HG02981 (cell line): ENCODE data around the gene DIPK1B.

Experiments
- ATAC-seq: cut with Tn5 transposase; IDR thresholded peaks from one replicate; pipeline ENCODE4 v1.9.1; 2021; ENCODE audit warnings: mild to moderate bottlenecking, moderate library complexity; ENCODE audit not compliant: unreplicated experiment

Gene DIPK1B

DNA sequence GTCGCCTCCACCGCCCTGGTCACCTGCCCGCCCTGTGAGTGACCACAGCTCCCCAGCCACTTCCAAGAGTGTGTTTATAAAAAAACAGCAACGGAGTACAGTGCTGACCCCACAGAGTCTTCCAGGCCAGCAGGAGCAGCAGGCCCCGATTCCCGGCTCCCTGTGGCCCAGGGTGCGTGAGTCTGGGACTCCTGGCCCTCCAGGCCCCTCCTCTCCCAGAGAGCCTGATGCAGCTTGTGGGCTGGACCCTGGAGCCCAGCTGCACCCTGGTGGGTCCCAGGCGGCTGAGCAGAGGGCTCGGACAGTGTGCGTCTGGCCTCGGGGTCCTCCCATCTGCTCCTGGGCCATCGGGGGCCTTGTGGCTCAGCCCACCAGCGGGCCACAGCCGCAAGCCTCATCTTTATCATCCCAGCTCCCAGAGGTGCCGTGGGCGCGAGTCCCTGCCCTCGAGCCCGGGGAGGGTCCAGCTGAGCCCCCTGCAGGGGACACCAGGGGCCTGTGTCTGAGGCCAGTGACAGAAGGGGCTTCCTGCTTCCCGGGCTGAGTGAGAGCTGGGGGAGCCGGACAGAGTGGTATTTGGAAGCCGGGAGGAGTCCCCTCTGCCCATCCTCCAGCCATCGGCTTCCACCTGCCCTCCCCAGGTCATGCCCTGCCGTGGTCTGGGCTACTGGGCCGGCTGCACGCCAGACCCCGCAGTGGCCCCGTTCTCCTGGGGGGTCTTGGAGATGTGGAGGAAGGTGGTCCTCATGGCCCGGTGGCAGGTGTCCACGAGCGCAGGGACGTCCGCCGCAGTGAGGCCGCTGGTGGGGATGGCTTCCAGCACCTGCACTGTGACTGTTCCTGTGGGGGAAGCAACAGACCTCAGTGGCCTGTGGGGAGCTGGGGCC, 39.0 kb upstream of the DIPK1B start:
- ATAC-seq, result no peak

DNA sequence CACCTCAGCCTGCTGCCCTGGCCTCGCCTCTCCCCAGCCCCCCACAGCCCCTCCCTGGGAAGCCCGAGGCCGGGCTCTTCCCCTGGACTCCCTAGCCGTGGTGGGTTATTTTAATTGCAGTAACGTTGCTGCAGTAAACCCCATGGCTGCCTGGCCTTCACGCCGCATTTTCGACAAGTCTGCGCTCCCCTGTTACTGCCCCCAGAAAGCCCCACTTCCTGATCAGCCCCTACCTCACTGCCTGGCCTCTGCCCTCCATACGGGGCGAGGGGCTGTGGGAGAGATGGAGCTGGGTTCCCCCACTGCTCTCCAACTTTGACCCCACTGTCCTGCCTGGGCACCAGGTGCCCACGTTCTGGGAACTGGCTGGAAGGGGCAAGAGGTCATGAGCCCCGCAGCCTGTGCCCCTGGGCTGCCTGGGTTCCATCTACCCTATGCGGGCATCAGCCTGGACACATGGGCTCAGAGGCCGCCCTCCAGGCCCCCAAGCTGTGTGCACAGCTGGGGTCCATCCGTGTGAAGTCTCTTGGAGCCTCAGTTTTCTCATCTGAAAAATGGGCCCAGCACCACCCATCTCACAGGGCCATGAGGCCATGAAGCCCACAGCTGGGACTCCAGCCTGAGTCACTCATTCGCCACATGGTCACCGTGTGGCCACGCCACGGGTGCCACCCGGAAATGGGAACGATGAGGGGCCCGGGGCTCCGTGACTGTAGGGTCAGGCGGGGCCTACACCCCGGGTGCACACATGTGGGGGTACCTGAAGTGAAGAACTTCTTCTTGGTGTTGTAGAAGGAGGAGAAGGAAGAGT, 38.2 kb upstream of the DIPK1B start:
- no peak for ATAC-seq

DNA sequence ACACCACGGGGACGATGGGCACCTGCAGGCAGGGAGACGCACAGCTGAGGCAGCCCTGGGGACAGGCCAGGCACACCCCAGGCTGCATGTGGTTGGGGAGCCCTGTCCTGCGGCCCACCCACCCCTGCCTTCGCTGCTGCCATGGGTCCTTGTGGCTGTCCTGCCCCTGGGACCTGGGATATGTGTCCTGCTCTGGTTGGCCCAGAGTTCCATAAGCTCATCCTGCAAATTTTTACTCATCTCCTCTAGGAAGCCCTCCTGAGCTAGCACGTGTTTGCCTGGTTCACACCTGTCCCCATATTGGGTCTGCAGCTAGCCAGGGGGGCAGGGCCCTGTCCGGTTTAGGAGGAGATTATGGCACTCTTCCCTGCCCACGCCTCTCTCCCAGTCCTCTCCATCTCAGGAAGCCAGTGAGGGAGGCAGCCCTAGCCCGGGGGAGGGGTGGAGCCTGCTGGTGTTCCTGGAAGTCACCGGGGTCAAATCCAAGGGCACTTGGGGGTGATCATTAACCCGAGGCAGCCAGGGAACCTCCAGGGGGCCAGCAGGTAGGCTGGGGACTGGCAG, 37.5 kb upstream of the DIPK1B start:
- ATAC-seq, result no peak

DNA sequence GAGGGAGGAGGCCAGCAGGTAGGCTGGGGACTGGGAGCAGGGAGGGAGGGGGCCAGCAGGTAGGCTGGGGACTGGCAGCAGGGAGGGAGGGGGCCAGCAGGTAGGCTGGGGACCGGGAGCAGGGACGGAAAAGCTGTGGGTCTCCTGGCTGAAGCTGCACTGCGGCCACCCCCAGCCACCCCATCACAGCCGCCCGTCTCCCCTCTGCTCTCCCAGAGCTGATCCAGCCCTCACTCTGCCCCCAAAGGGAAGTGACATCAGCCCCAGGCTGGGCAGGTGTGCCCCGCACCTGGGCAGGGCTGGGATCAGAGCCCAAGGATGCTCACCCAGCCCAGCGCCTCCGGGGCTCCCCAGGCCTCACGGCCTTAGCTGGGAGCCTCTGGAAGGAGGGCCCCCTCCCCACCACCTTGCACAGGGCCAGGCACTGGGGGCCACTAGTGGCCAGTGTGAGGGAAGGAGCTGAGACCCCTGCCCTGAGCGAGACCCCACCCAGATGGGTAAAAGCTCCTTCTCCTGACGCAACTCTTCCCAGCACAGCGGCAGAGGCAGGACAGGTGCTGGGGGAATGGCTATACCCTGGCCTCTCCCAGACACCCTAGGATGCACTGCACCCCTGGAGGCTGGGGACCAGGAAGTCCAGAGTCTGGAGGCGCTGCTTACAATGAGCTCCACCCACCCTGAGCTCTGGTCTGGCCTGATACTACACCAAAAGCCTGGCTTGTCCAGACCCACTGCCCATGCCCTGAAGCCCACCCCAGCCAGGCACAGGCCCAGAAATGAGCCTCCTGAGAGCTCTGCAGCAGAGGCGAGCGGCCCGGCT, 36.7 kb upstream of the DIPK1B start:
- no peak for ATAC-seq

DNA sequence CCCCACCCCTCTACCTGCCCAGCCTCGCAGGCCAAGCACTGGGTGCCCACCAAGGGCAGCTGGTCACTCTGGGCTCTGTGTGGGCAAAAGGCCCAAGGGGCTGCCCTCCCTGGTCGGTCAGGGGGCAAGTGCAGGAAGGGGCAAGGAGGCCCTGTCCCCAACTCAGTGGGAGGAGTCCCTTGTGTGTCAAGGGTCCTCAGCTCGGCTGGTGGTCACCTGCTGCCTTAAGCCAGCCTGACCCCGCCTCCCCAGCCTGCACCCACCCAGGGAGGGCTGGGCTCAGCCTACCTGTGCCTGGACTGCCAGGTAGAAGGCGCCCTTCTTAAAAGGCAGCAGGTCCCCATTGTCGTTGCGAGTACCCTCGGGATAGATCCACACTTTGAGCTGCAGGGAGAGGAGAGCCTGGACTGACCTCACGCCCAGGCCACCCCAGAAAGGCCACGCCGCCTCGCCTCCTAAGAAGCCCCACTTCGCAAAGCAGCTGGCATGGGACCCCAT, 36.0 kb upstream of the DIPK1B start:
- no peak for ATAC-seq

DNA sequence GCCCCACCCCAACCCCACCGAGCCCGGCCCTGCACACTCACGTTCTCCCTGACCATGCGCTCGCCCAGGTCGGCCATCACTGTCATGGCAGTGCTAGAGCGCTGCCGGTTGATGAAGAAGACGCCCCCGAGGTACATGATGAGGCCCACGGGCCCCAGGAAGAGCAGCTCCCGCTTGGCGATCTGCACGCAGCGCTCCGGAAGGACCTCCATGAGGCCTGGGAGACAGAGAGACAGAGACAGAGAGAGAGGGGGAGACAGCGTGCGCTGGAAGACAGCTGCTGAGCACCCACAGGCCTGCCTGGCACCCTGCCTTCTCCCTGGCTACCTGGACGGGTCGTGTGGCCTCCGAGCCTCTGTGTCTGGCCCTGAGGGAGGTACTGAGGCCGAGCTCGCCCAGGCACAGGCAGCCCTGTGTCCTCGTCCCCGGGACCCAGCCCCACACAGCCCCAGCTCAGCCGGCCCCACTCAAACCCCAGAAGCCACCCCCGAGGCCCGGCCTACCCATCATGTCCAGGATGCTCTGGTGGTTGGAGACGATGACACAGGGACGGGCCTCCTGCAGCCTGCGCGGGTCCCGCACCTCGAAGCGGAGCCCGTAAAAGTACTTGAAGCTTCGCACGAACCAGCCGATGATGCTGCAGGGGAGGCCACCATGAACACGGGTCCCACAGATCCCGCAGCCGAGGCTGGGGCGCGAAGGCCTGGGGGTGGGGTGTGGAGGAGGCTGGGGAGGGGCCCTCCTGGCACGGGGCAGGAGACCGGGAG, 35.3 kb upstream of the DIPK1B start:
- ATAC-seq, result no peak

DNA sequence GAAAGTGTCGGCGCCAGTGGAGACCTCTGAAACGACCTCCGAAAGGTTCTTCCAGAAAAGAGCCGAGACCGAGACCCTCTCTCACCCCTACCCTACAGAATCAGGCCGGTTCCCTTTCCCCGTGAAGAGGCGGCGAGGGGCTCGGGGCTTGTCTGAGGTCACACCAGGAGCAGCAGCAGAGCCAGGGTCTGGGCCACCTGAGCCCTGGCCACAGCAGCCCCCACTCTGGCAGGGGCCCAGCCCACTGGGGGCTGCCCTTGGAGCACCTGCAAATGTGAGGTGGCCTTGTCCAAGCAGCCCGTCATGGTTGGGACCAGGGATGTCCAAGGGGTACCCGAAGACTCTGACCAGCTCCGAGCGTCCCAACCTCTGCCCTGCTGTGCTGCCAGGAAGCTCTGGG, 34.3 kb upstream of the DIPK1B start:
- no peak for ATAC-seq

DNA sequence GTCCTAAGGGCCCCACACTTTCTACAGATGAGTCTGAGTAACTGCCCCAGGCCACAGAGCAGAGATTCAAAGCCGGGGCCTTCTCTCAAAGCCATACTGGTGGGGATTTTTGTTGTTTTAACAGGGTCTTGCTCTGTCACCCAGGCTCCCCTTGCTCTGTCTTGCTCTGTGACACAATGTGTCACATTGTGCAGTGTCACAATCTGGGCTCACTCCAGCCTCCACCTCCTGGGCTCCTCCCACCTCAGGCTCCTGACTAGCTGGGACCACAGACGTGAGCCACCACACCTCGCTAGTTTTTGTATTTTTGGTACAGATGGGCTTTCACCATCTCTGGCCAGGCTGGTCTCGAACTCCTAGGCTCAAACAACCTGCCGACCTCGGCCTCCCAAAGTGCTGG, 33.7 kb upstream of the DIPK1B start:
- no peak for ATAC-seq

DNA sequence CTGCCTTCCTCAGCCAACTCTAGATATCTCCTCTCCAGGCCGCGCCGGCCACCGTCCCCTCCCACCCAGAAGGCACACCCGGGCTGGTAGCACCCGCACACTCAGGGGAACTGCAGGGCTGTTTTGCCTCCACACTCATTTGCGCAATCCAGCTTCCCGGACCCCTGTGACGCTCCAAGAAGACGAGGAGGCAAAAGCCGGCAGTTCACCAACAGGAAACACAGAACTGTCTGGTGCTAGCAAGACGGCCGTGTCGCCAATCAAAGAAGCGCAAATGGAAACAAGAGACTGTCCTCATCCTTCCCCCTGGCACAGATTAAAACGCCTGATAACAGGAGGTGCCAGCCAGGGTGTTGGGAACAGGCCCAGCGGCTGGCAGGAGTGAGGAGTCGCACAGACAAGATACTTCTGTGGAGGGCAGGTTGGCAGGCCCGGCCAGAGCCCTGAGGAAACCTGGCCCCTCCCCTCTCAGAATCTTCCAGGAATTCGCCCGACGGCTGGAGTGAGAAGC, 32.9 kb upstream of the DIPK1B start:
- ATAC-seq, result no peak

DNA sequence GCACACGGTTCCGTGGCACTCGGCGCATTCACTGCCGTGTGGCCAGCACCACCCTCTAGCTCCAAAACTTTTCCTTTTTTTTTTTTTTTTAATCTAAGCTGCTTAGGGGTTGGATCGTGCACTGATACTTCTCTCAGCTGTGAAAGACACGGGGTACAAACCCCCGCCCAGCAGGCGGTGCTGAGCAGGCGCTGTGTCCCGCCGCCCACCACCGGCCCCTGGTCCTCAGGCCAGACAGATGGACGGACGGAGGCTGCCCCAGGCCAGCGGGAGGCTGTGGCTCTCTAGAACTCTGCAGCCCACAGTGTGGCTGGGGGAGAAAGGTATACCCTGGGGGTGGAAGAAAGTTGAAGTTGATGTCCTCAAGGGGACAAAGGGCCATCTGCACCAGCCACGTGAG, 31.3 kb upstream of the DIPK1B start:
- no peak for ATAC-seq

DNA sequence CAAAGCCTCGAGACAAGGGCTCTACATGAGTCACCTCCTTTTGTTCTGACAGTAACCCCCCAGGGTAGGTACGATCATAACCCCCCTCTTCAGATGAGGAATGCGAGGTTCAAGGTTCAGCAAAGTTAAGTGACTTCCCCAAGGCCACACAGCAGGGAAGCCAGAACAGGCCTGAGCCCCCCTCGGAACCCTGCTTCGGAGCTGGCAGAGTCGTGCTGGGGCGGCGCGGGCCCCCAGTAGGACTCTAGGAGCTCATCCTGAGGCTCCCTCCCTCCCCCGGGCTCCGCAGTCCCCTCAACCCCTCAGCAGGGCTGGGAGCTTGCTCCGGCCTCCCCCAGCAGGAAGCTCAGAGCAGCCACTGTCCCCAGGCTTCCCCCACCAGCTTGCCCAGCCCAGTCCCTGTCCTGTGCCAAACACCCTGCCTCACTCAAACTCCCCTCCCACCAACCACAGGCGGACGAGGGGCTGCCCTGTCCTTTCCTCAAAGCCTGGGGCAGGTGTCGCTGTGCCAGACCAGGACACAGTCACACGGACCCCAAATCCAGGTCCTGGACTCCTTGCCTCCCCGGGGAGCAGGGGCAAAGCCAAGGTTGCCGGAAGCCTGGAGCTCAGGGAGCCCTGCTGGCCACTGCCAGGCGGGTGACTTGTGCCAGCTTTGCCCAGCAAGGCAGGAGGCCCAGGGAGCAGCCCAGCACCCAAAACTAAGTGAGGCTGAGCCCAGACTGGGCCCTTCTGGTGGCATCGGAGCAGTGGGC, 30.2 kb upstream of the DIPK1B start:
- ATAC-seq, result no peak

DNA sequence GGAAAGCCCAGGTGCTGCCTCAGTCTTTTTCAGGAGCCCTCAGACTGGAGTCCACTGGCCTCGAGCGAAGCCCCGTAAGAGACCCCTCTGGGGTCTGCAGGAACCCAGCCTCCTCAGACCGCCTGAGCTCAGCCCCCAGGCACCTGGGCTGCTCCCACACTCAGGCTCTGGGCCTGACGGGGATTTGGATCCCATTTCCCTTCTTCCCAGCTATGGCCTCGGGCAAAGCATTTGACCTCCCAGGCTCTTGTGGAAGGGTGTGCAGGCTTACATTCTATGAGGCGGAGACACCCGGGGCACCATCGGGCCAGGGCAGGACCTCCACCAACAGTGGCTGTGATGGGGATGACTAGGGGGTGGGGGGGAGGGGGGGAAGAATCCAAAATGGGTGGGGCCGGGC, 29.7 kb upstream of the DIPK1B start:
- ATAC-seq, result no peak

DNA sequence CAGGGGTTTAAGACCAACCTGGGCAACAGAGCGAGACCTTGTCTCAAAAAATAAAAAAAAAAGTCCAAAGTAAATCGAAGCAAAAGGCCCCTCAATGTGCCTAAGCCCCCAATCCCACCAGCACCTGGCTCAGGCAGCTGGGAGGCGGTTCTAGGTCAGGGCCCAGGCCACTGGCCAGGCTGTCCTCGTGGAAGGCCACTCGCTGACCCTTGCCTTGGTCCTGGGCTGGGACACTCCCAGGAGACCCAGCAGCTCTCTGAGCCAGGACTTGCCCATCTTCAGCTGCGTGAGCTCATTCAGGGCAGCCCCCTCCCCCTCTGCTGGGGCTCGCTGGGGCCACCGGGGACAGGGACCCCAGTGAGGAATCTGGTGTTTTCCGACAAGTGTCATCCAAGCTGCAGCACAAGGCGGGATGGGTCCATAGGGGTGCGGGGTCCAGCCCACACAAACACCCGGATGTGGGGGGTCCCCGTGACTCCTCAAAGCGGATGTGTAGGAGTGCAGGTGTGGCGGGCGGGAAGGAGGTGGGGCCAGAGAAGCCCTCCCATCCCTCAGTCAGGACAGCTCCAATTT, 29.1 kb upstream of the DIPK1B start:
- ATAC-seq, result no peak

DNA sequence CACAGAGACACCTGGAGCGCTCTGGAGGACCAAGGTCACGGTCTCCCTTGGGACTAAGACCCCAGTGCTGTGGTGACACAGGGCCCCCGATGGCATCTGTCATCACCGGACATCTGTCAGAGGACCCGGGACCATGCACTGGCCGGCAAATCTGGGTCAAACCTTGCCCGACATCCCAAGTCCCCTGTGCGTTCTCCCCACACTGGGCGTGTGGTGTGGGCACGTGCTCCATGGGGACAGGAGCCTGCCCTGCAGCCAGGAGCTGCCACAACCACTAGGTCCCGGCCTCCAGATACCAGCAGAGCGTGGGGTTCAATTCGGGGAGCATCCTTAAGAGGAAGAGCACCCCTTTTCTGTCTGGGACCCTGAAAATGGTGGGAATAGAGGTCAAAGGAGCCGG, 28.6 kb upstream of the DIPK1B start:
- ATAC-seq, result no peak

DNA sequence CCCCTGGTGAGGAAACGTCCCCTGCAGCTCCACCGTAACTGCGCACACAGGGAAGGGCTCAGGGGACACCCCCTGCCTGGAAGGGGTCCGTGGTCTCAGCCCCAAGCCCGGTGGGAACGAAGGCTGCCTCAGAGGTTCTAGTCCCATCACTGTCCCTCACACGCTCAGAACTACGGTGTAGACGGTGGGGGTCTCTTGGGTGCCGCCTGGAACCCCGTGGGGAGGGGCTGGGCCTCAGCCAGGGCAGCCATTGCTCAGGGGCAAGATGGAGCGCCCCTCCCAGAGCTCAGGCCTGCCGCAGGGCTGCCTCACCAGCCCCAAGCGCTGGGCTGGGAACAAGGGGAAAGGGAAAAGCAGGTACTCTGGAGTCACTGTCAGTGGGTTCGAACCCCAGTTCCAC, 28.0 kb upstream of the DIPK1B start:
- ATAC-seq, result no peak

DNA sequence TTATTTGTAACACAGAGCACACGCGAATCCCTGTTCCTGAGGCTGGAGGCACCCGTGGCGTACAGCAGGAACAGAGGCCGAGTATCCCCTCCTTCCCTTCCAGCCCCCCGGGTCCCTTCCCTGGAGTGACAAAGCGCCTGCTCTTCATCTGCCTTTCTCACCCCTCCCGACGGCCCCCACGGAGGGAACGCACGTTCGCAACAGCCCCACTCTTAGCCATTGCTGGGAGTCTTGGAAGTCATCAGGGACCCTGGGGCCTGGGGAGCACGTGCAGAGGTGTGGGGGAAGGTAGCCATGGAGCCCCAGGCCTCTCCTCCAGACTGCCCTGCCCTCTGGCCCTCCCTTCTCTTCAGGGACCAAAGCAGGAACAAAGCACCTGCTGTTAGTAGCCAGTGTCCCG, 27.6 kb upstream of the DIPK1B start:
- ATAC-seq, result no peak

DNA sequence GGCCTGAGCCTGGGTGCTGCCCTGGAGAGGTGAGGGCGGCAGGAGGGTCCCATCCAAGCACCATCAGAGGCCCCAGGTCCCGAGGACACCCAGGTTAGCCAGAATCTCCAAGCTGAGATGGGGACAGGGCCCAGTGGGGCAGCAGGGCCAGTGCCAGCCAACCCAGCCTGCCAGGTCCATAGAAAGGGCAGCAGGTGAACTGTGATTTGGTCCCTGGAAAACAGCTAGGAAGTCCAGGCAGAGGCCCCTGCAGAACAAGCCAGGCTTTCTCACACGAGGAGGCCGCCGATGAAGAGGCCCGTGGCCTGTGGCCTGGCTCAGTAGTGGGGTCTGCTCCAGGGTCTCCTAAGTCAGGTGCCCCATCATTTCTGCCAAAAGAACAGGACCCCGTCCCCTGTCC, 27.2 kb upstream of the DIPK1B start:
- no peak for ATAC-seq

DNA sequence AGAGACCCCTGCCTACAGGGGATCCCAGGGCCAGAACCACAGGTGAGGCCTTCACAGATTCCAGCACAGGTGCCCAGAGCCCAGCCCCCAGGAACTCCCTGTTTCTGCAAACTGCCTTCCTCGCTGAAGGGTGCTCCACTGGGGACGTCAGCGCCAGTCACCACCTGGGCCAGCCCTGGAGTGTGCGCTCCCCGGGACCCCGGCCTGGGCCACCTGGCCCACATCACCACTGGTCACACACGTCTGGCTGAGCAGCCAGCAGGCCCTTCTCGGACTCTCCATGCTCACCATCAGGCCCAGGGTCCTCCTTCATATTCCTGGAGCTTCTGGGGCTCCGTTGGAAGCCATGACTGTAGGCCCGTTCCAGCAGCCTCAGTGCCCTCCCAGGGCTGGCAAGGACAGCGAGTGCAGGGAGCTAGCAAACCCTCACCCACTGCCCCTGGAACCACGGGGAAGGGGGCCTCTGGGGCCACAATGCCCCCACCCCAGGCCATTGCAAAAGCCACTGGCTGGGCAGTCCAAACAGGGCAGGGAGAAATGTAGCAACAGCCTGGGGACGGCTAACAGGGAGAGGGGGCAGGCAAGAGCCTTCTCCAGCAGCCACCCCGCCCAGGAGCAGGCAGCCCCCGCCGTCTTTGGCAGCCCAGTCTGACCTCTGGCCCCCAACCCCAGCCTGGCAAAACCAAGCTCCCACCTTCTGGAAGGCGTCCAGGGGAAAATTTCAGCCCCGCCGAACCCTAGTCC, 26.4 kb upstream of the DIPK1B start:
- no peak for ATAC-seq
